ENCODE results near the gene NOXO1.
"Not testable (repeated sequence)": the region's sequence is repeated elsewhere in the genome, so short reads cannot be mapped to it uniquely, and the experiment has no call there.

NOXO1 gene

GRCh38 chr16:1971796-1972489 lies 9.3 kb downstream of the NOXO1 start, which contains the start of gene TBL3:
Gene TBL3, plus strand, starts transcription at chr16:1972053. Its CDS starts 112 bp downstream, at chr16:1972165.
- Histone ChIP-seq H3K9ac (ENCODE audit: insufficient read length, low read depth) (peak within 1 kb of the TSS; percentile 94), H3K9me3 (ENCODE audit: insufficient read depth, low read length) (no peaks in the 10 kb centered on the region), H3K27me3 (ENCODE audit: insufficient read depth, insufficient read length) (no peaks in the 10 kb centered on the region), H3K36me3 (ENCODE audit: insufficient read depth, insufficient read length, low read length) (peaks cover 46% of the 10 kb centered on the region), H3K4me1 (ENCODE audit: insufficient read depth, insufficient read length) (peaks cover 10% of the 10 kb centered on the region), H3K4me3 (ENCODE audit: insufficient read length, low read depth) (peak within 1 kb of the TSS; percentile 97)
- no peak for TF ChIP-seq SUZ12 (IDR thresholded peaks at IDR 0.05; ENCODE audit: extremely low read depth, insufficient read depth, insufficient read length)
- TF ChIP-seq YY1 (IDR thresholded peaks at IDR 0.05; ENCODE audit: insufficient read depth, insufficient read length) = peak; percentile 99
- DNase-seq (ENCODE audit: low read depth, low spot score) = peak; percentile 94

- DNase-seq (ENCODE audit: low read depth, low spot score) = no peak
- H3K9me3 ChIP-seq (ENCODE audit: insufficient read depth, low read length) = no peaks in the 10 kb centered on the region
- H3K36me3 ChIP-seq (ENCODE audit: insufficient read depth, insufficient read length, low read length) = peaks cover 42% of the 10 kb centered on the region
- H3K4me1 ChIP-seq (ENCODE audit: insufficient read depth, insufficient read length) = peaks cover 12% of the 10 kb centered on the region
- H3K4me3 ChIP-seq (ENCODE audit: insufficient read length, low read depth) = no peak overlapping the region
- H3K27me3 ChIP-seq (ENCODE audit: insufficient read depth, insufficient read length) = no peaks in the 10 kb centered on the region
- TF ChIP-seq ZNF274 (IDR thresholded peaks at IDR 0.05; ENCODE audit: low read depth, low read length) = no peak
- TF ChIP-seq SUZ12 (IDR thresholded peaks at IDR 0.05; ENCODE audit: extremely low read depth, insufficient read depth, insufficient read length) = no peak
- no peak overlapping the region for H3K9ac ChIP-seq (ENCODE audit: insufficient read length, low read depth)
Observed at GRCh38 chr16:1968146-1968953, 12.9 kb downstream of the NOXO1 start.

GRCh38 chr16:1966460-1966859 lies 14.8 kb downstream of the NOXO1 start, which contains the start of gene RNF151:
Gene RNF151, plus strand, starts transcription at chr16:1966856. Its CDS starts 26 bp downstream, at chr16:1966882.
- Histone ChIP-seq H3K4me3 (ENCODE audit: insufficient read length, low read depth) (peak within 1 kb of the TSS; percentile 90), H3K27me3 (ENCODE audit: insufficient read depth, insufficient read length) (no peaks in the 10 kb centered on the region), H3K36me3 (ENCODE audit: insufficient read depth, insufficient read length, low read length) (peaks cover 59% of the 10 kb centered on the region), H3K9me3 (ENCODE audit: insufficient read depth, low read length) (no peaks in the 10 kb centered on the region), H3K4me1 (ENCODE audit: insufficient read depth, insufficient read length) (peaks cover 7% of the 10 kb centered on the region), H3K9ac (ENCODE audit: insufficient read length, low read depth) (peak within 1 kb of the TSS; percentile 100)
- TF ChIP-seq SUZ12 (IDR thresholded peaks at IDR 0.05; ENCODE audit: extremely low read depth, insufficient read depth, insufficient read length) = no peak
- TF ChIP-seq ZNF274 (IDR thresholded peaks at IDR 0.05; ENCODE audit: low read depth, low read length) = no peak
- TF ChIP-seq YY1 (IDR thresholded peaks at IDR 0.05; ENCODE audit: insufficient read depth, insufficient read length) = no peak
- no peak for DNase-seq (ENCODE audit: low read depth, low spot score)

- H3K36me3 ChIP-seq (ENCODE audit: insufficient read depth, insufficient read length, low read length) = peaks cover 61% of the 10 kb centered on the region
- H3K9ac ChIP-seq (ENCODE audit: insufficient read length, low read depth) = peak overlapping the region; percentile 100
- H3K4me3 ChIP-seq (ENCODE audit: insufficient read length, low read depth) = peak overlapping the region; percentile 90
- H3K9me3 ChIP-seq (ENCODE audit: insufficient read depth, low read length) = no peaks in the 10 kb centered on the region
- TF ChIP-seq SUZ12 (IDR thresholded peaks at IDR 0.05; ENCODE audit: extremely low read depth, insufficient read depth, insufficient read length) (no peak), YY1 (IDR thresholded peaks at IDR 0.05; ENCODE audit: insufficient read depth, insufficient read length) (no peak), ZNF274 (IDR thresholded peaks at IDR 0.05; ENCODE audit: low read depth, low read length) (no peak)
- peaks cover 4% of the 10 kb centered on the region for H3K4me1 ChIP-seq (ENCODE audit: insufficient read depth, insufficient read length)
- DNase-seq (ENCODE audit: low read depth, low spot score) = no peak
- H3K27me3 ChIP-seq (ENCODE audit: insufficient read depth, insufficient read length) = no peaks in the 10 kb centered on the region
Observed at GRCh38 chr16:1965396-1966001, 15.8 kb downstream of the NOXO1 start.

- TF ChIP-seq YY1 (IDR thresholded peaks at IDR 0.05; ENCODE audit: insufficient read depth, insufficient read length) (no peak), SUZ12 (IDR thresholded peaks at IDR 0.05; ENCODE audit: extremely low read depth, insufficient read depth, insufficient read length) (no peak), ZNF274 (IDR thresholded peaks at IDR 0.05; ENCODE audit: low read depth, low read length) (no peak)
- no peaks in the 10 kb centered on the region for H3K27me3 ChIP-seq (ENCODE audit: insufficient read depth, insufficient read length)
- peak; percentile 98 for DNase-seq (ENCODE audit: low read depth, low spot score)
- H3K9me3 ChIP-seq (ENCODE audit: insufficient read depth, low read length) = no peaks in the 10 kb centered on the region
- H3K4me1 ChIP-seq (ENCODE audit: insufficient read depth, insufficient read length) = peaks cover 4% of the 10 kb centered on the region
- H3K9ac ChIP-seq (ENCODE audit: insufficient read length, low read depth) = peak within 1 kb of the TSS; percentile 100
- H3K4me3 ChIP-seq (ENCODE audit: insufficient read length, low read depth) = peak within 1 kb of the TSS; percentile 90
- H3K36me3 ChIP-seq (ENCODE audit: insufficient read depth, insufficient read length, low read length) = peaks cover 62% of the 10 kb centered on the region
Observed at GRCh38 chr16:1964506-1965395, 16.5 kb downstream of the NOXO1 start, which contains the start of gene RPS2. Gene RPS2, minus strand, starts transcription at chr16:1964826. Its CDS starts 201 bp downstream, at chr16:1964625.

- H3K9ac ChIP-seq (ENCODE audit: insufficient read length, low read depth) = peak overlapping the region; percentile 98
- peaks cover 62% of the 10 kb centered on the region for H3K36me3 ChIP-seq (ENCODE audit: insufficient read depth, insufficient read length, low read length)
- H3K27me3 ChIP-seq (ENCODE audit: insufficient read depth, insufficient read length) = no peaks in the 10 kb centered on the region
- H3K4me1 ChIP-seq (ENCODE audit: insufficient read depth, insufficient read length) = peaks cover 4% of the 10 kb centered on the region
- DNase-seq (ENCODE audit: low read depth, low spot score) = no peak
- peak overlapping the region; percentile 90 for H3K4me3 ChIP-seq (ENCODE audit: insufficient read length, low read depth)
- TF ChIP-seq ZNF274 (IDR thresholded peaks at IDR 0.05; ENCODE audit: low read depth, low read length) (no peak), YY1 (IDR thresholded peaks at IDR 0.05; ENCODE audit: insufficient read depth, insufficient read length) (no peak), SUZ12 (IDR thresholded peaks at IDR 0.05; ENCODE audit: extremely low read depth, insufficient read depth, insufficient read length) (no peak)
- H3K9me3 ChIP-seq (ENCODE audit: insufficient read depth, low read length) = no peaks in the 10 kb centered on the region
Observed at GRCh38 chr16:1963806-1964505, 17.3 kb downstream of the NOXO1 start.

GRCh38 chr16:1962161-1963153 lies 18.8 kb downstream of the NOXO1 start:
- peak overlapping the region; percentile 98 for H3K9ac ChIP-seq (ENCODE audit: insufficient read length, low read depth)
- not testable (repeated sequence) for H3K27me3 ChIP-seq (ENCODE audit: insufficient read depth, insufficient read length)
- peak overlapping the region; percentile 90 for H3K4me3 ChIP-seq (ENCODE audit: insufficient read length, low read depth)

More at GRCh38 chr16:1962161-1963153, 18.8 kb downstream of the NOXO1 start:
- not testable (repeated sequence) for H3K9me3 ChIP-seq (ENCODE audit: insufficient read depth, low read length); H3K4me1 ChIP-seq (ENCODE audit: insufficient read depth, insufficient read length); DNase-seq (ENCODE audit: low read depth, low spot score)
- peaks cover 58% of the 10 kb centered on the region for H3K36me3 ChIP-seq (ENCODE audit: insufficient read depth, insufficient read length, low read length)

Data from NT2/D1 (cell line).